Measurements from ENCODE around the gene DCAF10.
"Not testable (repeated sequence)": the region's sequence is repeated elsewhere in the genome, so short reads cannot be mapped to it uniquely, and the experiment has no call there.

The DCAF10 gene, protein sequence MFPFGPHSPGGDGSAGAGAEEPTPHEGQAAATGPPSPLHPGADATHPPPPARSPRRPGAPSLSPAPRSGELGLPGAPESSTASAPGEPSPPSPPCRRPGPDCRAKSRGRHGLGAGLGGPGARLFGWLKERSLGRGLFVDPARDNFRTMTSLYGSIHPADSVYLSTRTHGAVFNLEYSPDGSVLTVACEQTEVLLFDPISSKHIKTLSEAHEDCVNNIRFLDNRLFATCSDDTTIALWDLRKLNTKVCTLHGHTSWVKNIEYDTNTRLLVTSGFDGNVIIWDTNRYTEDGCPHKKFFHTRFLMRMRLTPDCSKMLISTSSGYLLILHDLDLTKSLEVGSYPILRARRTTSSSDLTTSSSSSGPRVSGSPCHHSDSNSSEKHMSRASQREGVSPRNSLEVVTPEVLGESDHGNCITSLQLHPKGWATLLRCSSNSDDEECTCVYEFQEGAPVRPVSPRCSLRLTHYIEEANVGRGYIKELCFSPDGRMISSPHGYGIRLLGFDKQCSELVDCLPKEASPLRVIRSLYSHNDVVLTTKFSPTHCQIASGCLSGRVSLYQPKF

DNA sequence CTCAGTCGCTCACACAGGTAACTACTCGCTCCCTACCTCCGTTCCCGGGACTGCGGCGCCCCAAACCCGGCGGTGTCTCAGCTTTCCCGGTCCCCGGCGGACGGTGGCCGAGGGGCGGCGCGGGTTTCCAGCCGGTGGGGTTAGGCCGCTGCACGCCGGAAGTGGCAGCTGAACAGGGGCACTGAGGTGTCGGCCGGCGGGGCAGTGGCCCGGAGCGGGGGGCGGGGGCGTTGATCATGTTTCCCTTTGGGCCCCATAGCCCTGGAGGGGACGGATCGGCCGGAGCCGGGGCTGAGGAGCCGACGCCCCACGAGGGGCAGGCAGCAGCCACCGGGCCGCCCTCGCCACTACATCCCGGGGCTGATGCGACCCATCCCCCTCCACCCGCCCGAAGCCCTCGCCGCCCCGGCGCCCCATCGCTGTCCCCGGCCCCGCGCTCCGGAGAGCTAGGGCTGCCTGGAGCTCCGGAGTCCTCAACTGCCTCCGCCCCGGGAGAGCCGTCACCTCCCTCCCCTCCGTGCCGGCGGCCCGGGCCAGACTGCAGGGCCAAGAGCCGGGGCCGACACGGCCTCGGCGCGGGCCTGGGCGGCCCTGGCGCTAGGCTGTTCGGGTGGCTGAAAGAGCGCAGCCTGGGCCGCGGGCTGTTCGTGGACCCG lies at the start of gene DCAF10:
Gene DCAF10 (plus strand): TSS at position 167 of the 656 bp plus-strand sequence. CDS start 70 bp downstream, at position 237.
- DNase-seq, result peak; percentile 92
- in situ Hi-C loops (cut with MboI; ENCODE audit: low pct_unique_long_range_greater_than_20kb, low sequenced_read_pairs), result no loop called here

DNA sequence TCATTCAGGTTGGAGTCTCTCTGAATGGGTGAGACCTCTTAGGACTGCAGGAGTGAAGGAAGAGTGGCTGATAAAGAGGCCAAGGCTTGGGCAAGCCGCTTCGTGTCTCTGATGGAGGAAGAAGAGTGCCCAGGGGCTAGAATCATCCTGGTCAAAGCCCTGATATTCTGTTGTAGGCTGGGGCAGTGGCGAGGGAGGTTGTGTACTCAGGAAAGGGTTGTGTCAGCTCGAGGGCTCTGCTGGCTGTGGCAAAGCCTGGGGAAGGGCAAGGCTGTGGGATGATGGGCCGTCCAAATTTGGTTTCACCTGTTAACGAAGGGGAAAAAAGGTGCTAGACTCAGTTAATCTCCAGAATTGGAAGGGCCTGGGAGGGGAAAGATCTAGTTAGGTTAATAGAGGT lies 49.4 kb upstream of the DCAF10 start:
- no peak for DNase-seq
- in situ Hi-C loops (cut with MboI; ENCODE audit: low pct_unique_long_range_greater_than_20kb, low sequenced_read_pairs), result no loop called here

DNA sequence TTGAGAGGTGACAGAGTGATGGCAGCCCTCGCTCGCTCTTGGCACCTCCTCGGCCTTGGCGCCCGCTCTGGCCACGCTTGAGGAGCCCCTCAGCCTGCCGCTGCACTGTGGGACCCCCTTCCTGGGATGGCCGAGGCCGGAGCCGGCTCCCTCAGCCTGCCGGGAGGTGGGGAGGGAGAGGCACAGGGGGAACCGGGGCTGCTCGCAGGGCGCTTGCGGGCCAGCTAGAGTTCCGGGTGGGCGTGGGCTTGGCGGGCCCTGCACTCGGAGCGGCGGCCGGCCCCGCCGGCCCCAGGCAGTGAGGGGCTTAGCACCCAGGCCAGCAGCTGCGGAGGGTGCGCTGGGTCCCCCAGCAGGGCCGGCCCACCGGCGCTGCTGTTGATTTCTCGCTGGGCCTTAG lies 48.9 kb upstream of the DCAF10 start:
- DNase-seq; in situ Hi-C loops (cut with MboI; ENCODE audit: low pct_unique_long_range_greater_than_20kb, low sequenced_read_pairs): not testable (repeated sequence)

DNA sequence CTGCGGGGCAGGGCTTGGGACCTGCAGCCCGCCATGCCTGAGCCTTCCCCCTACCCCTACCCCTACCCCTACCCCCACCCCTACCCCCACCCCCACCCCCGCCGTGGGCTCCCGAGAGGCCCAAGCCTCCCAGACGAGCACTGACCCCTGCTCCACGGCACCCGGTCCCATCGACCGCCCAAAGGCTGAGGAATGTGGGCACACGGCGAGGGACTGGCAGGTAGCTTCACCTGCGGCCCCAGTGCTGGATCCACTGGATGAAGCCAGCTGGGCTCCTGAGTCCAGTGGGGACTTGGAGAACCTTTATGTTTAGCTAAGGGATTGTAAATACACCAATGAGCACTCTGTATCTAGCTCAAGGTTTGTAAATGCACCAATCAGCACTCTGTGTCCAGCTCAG lies 48.5 kb upstream of the DCAF10 start:
- DNase-seq; in situ Hi-C loops (cut with MboI; ENCODE audit: low pct_unique_long_range_greater_than_20kb, low sequenced_read_pairs): not testable (repeated sequence)

DNA sequence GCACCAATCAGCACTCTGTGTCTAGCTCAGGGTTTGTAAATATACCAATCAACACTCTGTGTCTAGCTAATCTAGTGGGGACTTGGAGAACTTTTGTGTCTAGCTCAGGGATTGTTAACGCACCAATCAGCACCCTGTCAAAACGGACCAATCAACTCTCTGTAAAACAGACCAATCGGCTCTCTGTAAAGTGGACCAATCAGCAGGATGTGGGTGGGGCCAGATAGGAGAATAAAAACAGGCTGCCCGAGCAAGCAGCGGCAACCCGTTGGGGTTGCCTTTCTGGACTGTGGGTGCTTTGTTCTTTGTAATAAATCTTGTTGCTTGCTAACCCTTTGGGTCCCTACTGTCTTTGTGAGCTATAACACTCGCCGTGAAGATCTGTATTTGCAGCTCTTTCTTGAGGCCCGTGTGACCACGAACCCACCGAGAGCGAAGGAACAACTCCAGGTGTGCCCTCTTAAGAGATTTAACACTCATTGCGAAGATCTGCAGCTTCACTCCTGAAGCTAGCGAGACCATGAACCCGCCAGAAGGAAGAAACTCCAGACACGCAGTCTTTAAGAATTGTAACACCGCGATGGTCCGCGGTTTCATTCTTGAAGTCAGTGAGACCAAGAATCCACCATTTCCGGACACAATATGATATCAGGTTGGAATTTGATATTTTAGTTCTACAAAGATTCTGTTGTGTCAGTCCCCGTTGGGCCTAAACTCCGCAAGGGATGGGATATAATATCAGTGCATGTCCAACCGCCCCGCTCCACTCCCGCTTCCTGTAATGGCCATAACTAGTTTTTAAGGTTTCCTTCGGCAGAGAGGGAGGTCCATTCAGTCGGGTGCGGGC lies 47.7 kb upstream of the DCAF10 start:
- in situ Hi-C loops (cut with MboI; ENCODE audit: low pct_unique_long_range_greater_than_20kb, low sequenced_read_pairs), result no loop called here

DNA sequence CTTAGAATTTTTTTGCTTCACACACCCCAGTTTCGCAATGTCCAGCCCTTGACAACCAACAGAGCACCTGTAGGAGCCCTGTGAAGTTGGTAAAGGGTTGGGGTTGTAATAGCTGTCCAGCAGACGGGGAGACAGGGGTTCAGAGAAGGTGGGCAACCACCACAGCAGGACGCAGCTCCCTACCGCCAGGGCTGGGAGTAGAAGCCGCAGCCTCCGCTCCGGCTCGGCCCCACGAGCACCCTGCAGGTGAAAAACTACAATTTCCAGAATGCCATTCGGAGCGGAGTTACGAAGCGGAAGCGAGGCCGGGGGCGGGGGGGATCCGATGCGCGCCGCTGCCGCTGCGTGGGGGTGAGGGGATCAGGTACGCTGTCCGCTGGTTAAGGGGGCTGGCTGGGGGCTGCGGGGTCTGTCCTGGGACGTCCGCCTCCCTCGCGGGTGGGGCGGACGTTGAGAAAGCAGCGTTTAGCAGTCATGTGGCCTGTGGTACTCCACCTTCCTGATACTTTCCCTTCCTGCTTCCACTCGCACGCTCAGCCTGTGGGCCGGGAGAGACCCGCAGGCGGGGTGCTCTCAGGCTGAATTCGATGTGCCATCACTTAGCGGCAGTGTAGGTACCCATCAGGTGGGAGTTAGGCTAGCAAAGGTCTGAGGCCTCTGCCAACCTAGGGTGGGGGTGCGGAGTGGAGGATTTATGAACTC lies 47.0 kb upstream of the DCAF10 start, which contains the start of gene TRMT10B:
Gene TRMT10B (plus strand): TSS at position 317 of the 702 bp plus-strand sequence. CDS start 8,127 bp downstream, outside the sequence.
- in situ Hi-C loops (cut with MboI; ENCODE audit: low pct_unique_long_range_greater_than_20kb, low sequenced_read_pairs), result no loop called here
- DNase-seq, result peak; percentile 77

More for the DNA sequence above, 47.7 kb upstream of the DCAF10 start:
- no peak for DNase-seq

DNA sequence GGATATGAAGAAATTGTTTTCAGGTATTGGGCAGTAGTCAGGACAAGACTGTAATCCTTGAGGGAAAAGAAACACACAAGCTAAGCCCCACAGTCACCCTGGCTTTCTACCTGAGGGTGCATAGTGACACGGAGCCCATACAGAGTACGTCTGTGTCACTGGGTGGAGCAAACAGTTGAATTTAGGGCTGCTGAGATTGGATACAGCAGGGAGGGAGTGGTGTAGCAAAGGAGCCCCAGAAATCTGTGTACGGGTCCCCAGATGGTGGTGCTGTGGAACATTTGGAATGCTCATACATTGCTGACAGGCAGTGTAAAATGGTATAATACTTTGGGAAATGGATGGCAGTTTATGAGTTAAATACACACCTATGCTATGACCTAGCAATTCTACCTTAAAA lies 41.9 kb upstream of the DCAF10 start:
- in situ Hi-C loops (cut with MboI; ENCODE audit: low pct_unique_long_range_greater_than_20kb, low sequenced_read_pairs), result no loop called here
- DNase-seq, result no peak

DNA sequence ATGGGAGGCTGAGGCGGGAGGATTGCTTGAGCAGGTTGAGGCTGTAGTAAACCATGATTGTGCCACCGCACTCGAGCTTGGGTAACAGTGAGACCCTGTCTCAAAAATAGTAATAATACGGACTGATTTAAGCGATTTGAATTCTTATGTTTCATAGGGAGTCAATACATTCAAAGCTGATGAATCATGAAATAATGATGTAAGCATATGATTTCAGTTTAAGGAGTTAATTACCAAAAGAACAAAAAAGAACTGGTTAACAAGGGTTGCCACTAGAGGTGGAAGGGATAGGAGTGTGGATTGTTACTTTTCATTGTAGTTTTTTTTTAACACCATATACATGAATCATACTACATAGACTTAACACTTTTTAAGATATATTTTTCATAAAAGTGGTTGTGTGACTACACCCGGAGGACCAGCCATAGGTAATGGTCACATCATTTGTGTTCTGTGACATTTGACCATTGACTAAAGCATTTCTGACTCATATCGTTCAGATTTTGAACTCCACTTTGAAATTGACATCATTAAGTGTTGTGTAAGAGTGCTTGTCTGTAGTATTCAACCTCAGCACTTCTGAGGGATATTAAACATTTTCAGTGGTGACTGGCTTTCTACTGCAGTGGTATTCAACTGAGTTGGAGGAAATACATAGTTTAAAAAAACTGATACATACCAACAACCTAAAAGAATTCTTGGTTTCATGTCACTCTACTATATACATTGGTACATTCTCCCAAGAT lies 40.0 kb upstream of the DCAF10 start:
- no peak for DNase-seq

DNA sequence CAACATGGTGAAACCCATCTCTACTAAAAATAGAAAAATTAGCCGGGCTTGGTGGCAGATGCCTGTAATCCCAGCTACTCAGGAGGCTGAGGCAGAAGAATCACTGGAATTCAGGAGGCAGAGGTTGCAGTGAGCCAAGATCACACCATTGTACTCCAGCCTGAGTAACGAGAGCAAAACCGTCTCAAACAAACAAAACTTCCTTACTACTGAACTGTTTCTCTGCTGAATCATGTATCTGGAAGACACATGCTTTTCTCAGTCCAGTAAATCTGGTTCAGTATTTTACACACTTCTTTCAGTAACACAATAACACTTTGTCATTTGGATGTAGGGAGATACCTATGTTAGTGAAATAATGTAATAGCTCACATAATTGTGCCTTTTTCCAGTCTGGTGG lies 39.1 kb upstream of the DCAF10 start:
- in situ Hi-C loops (cut with MboI; ENCODE audit: low pct_unique_long_range_greater_than_20kb, low sequenced_read_pairs), result no loop called here
- no peak for DNase-seq

More for the DNA sequence above, 40.0 kb upstream of the DCAF10 start:
- in situ Hi-C loops (cut with MboI; ENCODE audit: low pct_unique_long_range_greater_than_20kb, low sequenced_read_pairs), result no loop called here

DNA sequence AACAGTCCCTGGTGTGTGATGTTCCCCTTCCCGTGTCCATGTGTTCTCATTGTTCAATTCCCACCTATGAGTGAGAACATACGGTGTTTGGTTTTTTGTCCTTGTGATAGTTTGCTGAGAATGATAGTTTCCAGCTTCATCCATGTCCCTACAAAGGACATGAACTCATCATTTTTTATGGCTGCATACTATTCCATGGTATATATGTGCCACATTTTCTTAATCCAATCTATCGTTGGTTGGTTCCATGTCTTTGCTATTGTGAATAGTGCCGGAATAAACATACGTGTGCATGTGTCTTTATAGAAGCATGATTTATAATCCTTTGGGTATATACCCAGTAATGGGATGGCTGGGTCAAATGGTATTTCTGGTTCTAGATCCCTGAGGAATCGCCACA lies 35.3 kb upstream of the DCAF10 start:
- DNase-seq; in situ Hi-C loops (cut with MboI; ENCODE audit: low pct_unique_long_range_greater_than_20kb, low sequenced_read_pairs): not testable (repeated sequence)

DNA sequence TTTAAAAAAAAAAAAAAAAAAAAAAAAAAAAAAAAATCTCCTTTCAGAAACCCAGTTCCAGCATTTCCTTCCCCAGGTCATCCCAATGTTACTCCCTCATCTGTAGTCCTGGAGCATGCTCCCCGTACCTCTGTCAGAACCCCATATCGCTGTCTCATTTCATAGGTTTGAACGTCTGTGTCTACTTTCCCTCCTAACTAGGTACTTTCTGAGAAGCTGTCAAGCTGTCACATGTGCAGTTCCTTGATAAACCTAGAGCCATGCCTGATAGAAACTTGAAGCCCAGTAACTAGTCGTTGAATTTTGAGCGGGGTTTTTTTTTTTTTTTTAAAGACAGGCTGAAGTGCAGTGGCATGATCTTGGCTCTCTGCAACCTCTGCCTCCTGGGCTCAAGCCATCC lies 31.3 kb upstream of the DCAF10 start:
- no peak for DNase-seq
- in situ Hi-C loops (cut with MboI; ENCODE audit: low pct_unique_long_range_greater_than_20kb, low sequenced_read_pairs), result no loop called here

DNA sequence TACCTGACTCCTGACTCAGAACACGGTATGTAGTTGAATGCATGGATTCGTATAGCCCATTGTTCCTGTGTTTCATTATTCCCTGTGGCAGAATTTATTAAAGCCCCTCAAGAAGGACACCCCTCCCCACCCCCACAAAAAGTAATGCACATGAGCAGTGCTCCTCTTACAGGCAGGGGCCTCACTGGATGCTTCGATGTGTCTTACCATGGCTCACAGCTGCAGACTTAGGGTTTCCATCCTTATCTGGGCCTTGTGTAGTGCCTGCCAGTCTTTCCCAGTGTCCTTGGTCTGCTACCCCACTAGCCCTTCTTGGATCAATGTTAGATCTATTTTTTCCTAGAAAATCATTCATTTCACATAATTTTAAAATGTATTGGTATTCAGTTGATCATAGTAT lies 30.6 kb upstream of the DCAF10 start:
- DNase-seq, result no peak
- in situ Hi-C loops (cut with MboI; ENCODE audit: low pct_unique_long_range_greater_than_20kb, low sequenced_read_pairs), result no loop called here

DNA sequence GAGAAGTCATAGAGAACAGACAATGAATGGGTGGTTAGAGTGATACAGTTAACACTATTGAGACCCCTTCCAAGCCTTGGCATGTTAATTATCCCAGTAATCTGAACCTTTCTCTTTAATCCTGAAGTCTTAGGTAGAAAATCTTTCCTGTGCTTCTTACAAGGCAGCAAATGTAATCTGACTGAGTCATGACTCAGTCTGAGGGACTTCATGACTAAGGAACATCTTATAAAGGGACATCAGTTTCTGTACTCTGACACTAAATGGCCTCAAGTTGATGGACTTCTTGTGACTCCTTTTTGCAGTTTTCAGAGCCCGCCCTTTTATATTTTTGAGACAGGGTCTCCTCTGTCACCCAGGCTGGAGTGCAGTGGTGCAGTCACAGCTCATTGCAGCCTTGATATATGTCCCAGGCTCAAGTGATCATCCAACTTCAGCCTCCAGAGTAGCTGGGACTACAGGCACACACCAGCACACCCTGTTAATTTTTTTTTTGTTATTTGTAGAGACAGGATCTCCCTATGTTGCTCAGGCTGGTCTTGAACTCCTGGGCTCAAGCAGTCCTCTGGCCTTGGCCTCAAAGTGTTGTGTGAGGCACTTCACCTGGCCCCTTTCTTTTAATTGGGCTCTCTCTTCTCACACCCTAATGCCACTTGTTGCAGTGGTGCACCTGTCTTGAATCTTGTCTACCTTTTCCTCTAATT lies 25.2 kb upstream of the DCAF10 start:
- no peak for DNase-seq
- in situ Hi-C loops (cut with MboI; ENCODE audit: low pct_unique_long_range_greater_than_20kb, low sequenced_read_pairs), result no loop called here

DNA sequence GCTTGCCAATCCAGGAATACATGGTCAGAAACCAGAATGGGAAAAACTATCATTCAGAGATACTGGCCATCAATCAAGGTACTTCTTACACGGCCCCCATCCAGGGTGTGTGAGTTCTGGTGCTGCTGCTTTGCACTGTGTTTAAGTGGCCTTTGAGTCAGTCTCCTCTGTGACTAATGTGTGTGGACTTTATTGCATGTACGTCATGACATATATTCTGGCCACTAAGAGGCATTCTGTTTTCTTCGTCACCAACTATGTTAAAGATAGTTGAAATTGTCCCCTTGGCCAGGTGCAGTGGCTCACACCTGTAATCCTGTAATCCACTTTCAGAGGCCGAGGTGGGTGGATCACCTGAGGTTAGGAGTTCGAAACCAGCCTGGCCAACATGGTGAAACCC lies 24.3 kb upstream of the DCAF10 start:
- DNase-seq, result no peak
- in situ Hi-C loops (cut with MboI; ENCODE audit: low pct_unique_long_range_greater_than_20kb, low sequenced_read_pairs), result no loop called here

DNA sequence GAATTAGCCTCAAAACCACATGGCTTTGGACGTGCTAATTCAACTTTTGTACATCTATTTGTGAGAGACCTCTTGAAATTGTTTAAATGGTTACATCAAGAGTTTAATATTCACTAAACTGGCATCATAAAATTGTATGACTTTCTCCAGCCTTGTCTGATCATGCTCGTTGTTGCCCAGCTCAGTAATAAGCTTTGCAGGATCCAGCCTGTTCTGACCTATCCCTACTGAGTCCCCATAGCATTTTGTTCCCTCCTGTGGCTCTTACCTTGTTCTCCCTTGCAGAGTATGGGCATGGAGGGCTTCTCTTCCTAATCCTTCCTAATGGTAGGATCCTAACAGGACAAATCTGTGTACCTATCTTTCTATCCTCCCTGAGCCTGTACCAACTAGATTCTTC lies 22.1 kb upstream of the DCAF10 start:
- no peak for DNase-seq
- in situ Hi-C loops (cut with MboI; ENCODE audit: low pct_unique_long_range_greater_than_20kb, low sequenced_read_pairs), result no loop called here

DNA sequence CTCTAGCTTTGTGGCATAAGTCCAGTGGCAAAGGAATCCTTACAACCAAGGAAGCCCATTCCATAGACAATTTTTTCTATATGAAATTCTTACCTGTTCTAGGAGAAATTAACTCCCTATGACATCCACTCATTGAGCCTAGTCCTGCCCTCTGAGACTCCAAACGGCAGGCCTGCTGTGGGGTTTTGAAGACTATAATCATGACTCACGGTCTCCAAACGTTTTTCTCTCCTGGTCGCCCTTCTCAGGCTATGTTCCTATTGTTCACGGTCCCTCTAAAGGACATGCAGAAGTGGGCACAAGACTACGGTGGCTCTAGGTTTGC lies 16.3 kb upstream of the DCAF10 start:
- no peak for DNase-seq
- in situ Hi-C loops (cut with MboI; ENCODE audit: low pct_unique_long_range_greater_than_20kb, low sequenced_read_pairs), result no loop called here

DNA sequence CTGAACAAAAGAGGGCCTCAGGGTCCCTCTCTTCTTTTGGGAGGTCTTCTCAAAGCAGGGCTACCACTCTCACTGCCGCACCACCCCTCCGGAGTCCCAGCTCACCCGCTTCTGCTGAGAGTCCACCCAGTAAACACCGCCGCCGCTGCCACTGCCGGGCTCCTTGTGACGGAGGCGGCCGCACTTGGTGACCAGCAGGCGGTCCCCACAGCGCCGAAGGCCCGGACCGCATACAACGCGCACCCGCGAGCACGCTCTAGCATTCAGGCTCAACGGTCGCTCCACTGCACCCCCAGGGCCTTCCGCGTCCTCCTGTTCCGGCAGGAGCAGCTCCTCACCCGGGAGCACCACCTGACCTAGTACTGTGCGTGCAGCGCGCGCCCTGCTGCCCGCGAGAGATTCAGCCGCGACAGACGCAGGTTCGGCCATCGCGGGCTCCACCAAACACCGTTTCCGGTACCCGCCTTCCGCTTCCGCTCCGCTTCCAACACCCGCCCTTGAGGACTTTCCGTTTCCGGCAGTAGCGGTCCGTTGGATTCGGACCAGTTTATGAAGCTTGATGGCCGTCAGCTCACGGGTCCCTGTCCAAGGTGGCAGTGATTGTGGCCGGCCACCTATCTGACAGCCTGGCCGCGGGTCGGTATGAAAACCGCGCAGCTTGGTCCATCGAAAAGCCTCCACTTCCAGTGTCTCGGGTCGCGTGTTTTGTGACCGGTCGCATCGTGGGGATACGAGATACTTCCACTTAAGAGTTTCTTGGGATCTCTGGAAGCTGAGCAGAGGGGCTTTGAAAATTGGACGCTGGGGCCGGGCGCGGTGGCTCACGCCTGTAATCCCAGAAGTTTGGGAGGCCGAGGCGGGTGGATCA lies 15.7 kb upstream of the DCAF10 start, which contains the start of gene EXOSC3:
Gene EXOSC3 (minus strand): TSS at position 449 of the 868 bp plus-strand sequence. CDS start 20 bp downstream, at position 429.
- in situ Hi-C loops (cut with MboI; ENCODE audit: low pct_unique_long_range_greater_than_20kb, low sequenced_read_pairs), result no loop called here
- DNase-seq, result peak; percentile 93

All from KBM-7 (cell line).